ENCODE results near the gene USP35.

Gene USP35

DNA sequence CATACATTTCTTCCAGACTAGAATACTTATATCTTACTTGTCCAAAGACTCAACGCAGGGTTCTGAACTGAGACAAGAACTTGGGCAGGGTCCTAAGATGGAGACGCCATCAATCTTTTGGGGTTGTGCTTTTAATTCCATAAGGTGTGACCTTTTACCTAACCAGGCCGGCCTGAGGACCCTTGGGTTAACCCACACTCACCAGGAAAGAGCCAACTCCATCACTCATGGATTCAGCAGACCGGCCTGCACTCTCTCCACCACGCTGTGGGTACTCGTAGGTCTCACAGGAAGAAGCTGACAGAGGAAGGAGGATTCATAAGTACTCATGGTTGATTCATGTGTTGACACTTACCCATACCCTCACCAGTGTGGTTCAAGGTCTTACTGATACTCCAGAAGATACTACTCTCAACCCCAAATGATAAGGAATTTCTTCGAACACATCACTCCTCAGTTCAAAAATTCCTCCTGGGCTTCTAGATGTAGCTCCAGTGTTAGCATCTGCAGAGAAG is 36.2 kb downstream of the USP35 start:
- TF ChIP-seq, protein P1, sequence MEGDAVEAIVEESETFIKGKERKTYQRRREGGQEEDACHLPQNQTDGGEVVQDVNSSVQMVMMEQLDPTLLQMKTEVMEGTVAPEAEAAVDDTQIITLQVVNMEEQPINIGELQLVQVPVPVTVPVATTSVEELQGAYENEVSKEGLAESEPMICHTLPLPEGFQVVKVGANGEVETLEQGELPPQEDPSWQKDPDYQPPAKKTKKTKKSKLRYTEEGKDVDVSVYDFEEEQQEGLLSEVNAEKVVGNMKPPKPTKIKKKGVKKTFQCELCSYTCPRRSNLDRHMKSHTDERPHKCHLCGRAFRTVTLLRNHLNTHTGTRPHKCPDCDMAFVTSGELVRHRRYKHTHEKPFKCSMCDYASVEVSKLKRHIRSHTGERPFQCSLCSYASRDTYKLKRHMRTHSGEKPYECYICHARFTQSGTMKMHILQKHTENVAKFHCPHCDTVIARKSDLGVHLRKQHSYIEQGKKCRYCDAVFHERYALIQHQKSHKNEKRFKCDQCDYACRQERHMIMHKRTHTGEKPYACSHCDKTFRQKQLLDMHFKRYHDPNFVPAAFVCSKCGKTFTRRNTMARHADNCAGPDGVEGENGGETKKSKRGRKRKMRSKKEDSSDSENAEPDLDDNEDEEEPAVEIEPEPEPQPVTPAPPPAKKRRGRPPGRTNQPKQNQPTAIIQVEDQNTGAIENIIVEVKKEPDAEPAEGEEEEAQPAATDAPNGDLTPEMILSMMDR (IDR thresholded peaks at IDR 0.05; ENCODE audit: control insufficient read depth, extremely low read depth, insufficient read depth) = no peak
- no peak overlapping the region for H3K4me3 ChIP-seq (ENCODE audit: low read depth, low read length)
- DNase-seq (ENCODE audit: low read depth) = no peak

DNA sequence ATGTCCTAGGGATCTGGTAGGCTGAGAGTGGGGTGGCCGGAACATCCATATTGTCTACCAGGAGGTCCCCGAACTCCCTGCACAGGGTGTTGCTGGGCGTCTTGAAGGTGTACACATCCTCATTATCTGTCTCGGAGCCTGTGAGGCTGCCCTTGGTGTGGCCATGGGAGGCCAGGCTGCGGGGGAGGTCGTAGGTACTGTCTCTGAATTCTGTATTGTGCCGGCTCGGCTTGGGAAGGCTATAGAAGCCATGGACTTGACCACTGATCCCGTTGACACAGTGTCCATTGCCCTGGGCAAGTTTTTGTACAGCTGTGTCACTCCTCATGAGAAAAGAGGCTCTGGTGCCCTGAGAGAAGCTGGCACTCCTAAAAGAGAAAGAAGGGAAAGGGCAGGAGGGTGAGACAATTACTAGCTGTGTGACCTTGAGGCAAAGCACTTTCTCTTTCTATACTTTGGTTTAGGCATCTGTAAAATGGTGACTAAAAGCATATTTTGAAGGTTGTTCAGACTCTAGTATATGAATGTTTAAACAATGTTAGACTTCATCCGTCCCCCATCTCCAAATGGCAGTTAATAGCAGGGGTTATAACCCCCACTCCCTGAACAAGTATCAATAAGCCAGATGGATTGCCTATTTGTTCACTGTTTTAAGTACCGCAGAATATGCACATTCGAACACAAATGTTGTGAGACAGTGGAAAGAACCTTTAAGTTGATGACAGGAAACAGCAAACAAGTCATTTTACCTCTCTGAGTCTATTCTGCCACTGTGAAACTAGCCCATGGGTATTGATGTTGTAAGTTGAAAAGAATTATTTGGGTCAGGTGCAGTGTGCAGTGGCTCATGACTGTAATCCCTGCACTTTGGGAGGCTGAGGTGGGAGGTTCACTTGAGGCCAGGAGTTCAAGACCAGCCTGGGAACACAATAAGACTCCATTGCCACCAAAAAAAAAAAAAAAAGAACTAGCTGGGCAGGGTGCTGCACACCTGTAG is 38.3 kb downstream of the USP35 start:
- no peak overlapping the region for H3K4me3 ChIP-seq (ENCODE audit: low read depth, low read length)
- DNase-seq (ENCODE audit: low read depth) = no peak
- TF ChIP-seq, protein P1 (IDR thresholded peaks at IDR 0.05; ENCODE audit: control insufficient read depth, extremely low read depth, insufficient read depth) = no peak

DNA sequence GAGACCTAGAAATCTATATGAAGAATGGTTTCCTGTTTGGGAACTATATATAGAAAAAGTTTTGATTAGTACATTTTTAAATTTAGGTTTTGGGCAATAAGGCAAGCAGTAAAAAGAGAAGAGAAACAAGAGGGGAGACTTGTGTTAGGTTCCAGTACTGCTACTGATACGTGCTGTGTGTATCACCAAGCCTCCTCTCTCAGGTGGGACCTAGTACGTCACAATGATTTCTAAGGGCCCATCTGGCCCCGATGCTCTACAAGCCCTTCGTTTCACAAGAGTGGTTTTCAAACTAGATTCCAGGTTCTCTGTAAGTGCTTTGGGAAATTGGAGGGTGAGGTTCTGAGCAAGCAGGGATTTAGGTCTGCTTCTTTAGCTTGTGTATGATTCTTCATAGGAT is 39.2 kb downstream of the USP35 start:
- TF ChIP-seq, protein P1 (IDR thresholded peaks at IDR 0.05; ENCODE audit: control insufficient read depth, extremely low read depth, insufficient read depth) = no peak
- DNase-seq (ENCODE audit: low read depth) = no peak
- H3K4me3 ChIP-seq (ENCODE audit: low read depth, low read length) = no peak overlapping the region

DNA sequence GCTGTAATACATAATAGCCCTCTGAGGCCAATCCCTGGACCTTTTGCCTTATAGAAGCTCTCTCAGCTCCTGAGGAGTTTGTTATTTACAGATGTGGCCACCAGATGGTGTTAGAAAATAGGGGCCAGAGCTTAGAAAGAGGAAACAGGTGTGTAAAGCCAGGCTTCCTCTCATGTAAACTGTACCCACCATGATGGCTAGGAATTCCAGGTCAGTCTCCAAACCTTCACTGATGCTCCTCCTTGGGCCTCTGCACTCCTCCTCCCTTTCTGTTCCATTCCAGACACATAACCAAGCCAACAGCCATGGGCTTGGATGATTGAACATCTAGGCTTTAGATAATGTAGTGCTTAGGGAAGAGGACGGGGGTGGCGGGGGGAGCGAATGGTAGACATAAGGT is 39.7 kb downstream of the USP35 start:
- peak; percentile 18 for DNase-seq (ENCODE audit: low read depth)
- TF ChIP-seq, protein P1 (IDR thresholded peaks at IDR 0.05; ENCODE audit: control insufficient read depth, extremely low read depth, insufficient read depth) = peak; percentile 71
- H3K4me3 ChIP-seq (ENCODE audit: low read depth, low read length) = no peak overlapping the region

DNA sequence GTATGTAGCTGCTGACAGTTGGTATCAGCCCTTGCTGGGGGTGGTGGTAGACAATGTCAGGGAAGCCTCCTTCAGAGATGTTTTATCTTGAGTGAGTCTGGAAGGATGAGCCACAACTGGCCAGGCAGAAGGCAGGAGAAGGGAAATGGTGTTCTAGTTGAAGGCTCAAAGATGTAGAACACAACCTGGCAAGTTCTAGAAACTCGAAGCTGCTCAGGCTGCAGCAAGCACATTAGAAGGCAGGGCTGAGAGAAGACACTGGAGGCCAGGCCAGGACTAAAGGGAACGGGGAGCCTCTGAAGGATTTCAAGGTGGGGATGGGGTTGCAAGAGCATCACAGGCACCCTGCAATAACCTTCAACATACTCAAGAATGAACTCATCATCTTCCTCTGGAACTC is 40.4 kb downstream of the USP35 start:
- H3K4me3 ChIP-seq (ENCODE audit: low read depth, low read length) = no peak overlapping the region
- DNase-seq (ENCODE audit: low read depth) = no peak
- TF ChIP-seq, protein P1 (IDR thresholded peaks at IDR 0.05; ENCODE audit: control insufficient read depth, extremely low read depth, insufficient read depth) = no peak

DNA sequence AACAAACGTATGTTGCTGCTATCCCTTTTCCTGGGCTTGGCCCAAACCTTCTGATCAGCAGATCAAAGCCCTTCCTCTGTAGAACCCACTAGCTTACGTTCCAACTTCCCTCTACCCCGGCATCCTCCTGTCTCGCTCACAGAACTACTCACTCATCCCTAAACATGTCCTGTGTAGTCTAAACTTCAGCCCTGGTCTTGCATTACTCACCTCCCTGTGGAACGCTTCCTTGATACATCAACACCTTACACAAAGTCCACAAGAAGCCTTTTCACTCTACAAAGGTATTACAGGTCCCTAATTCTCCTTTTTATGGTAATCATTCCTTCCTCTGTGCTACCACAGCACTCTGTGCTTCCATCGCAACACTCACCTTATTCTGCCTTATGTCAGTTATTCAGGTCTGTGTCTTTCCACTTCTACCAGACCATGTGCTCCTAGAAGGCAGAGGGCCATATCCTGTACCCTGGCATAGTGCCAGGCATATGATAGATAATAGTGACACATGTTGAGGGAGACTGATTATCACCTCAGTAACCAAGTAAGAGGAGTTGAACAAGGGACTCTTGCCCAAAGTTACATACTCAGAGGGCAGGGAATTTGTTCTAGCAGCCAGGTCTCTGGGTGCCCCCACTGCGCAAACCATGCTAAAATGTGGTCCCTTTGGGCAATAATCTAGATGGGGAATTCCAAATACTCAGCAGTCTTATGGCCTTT is 41.6 kb downstream of the USP35 start:
- TF ChIP-seq, protein P1 (IDR thresholded peaks at IDR 0.05; ENCODE audit: control insufficient read depth, extremely low read depth, insufficient read depth) = no peak
- DNase-seq (ENCODE audit: low read depth) = no peak
- H3K4me3 ChIP-seq (ENCODE audit: low read depth, low read length) = no peak overlapping the region
